B cell (primary cell): ENCODE results near the gene CDKN1A.

ENCODE experiments used
- EZH2 ChIP-seq: IDR thresholded peaks from 2 replicates; pipeline ENCODE4 v1.6.1; 2012; ENCODE audit warnings: borderline replicate concordance, low read depth, mild to moderate bottlenecking, moderate library complexity, low read length; ENCODE audit not compliant: insufficient read depth, poor library complexity, severe bottlenecking
- TF ChIP-seq, protein P1 (sequence below): fragments of 200-600 bp; IDR thresholded peaks from one replicate; pipeline ENCODE4 v1.8.0; 2022; ENCODE audit warnings: antibody characterized with exemption, mild to moderate bottlenecking

DNA sequence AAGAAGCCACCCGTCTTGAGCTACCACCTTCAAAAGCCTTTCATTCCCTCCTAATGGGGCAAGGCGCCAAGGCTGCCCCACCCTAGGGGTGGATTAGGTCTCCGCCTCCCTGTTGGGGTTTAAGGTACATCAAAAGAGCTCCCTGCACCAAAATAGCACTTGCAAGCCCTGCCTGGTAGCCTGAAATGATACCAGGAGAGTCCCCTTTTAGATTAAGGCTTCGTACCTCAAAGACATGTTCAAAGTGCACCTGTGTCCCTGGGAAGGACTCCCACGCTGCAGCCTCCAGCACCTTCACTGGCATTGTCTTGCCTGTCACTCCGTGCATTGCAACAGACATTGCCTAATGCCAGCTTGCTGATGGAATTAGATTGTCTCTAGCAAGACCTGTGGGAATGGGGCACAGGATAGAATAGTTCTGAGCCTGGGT, 15.7 kb upstream of the CDKN1A start:
- TF ChIP-seq EZH2: no peak
- TF ChIP-seq, protein P1, sequence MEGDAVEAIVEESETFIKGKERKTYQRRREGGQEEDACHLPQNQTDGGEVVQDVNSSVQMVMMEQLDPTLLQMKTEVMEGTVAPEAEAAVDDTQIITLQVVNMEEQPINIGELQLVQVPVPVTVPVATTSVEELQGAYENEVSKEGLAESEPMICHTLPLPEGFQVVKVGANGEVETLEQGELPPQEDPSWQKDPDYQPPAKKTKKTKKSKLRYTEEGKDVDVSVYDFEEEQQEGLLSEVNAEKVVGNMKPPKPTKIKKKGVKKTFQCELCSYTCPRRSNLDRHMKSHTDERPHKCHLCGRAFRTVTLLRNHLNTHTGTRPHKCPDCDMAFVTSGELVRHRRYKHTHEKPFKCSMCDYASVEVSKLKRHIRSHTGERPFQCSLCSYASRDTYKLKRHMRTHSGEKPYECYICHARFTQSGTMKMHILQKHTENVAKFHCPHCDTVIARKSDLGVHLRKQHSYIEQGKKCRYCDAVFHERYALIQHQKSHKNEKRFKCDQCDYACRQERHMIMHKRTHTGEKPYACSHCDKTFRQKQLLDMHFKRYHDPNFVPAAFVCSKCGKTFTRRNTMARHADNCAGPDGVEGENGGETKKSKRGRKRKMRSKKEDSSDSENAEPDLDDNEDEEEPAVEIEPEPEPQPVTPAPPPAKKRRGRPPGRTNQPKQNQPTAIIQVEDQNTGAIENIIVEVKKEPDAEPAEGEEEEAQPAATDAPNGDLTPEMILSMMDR: no peak
